Tibial nerve (tissue), 4 donors: Measurements from ENCODE around the gene ALDH3B1.

Experiments used
- CTCF ChIP-seq, 5 experiments: fragments of 200-600 bp in 3 of 5; fragments of 450-650 bp in 2 of 5; sonication (generic) in 3 of 5; IDR thresholded peaks; one replicate each; pipeline ENCODE4 v1.5.1; 2016 to 2019; ENCODE audit warnings: antibody characterized with exemption in 5 of 5, mild to moderate bottlenecking in 3 of 5, moderate library complexity in 2 of 5
- EP300 ChIP-seq, 2 donors: sonication (generic); formaldehyde crosslinking; IDR thresholded peaks; one replicate each; pipeline ENCODE4 v1.6.1; 2017; ENCODE audit warnings: antibody characterized with exemption in 2 of 2, mild to moderate bottlenecking in 1 of 2
- POLR2A ChIP-seq, 2 donors: fragments of 450-650 bp; IDR thresholded peaks; one replicate each; pipeline ENCODE4 v1.6.1; 2017; ENCODE audit warnings: antibody characterized with exemption in 2 of 2, mild to moderate bottlenecking in 2 of 2, moderate library complexity in 2 of 2

- TF ChIP-seq CTCF (IDR thresholded peaks at IDR 0.05) (no peak), EP300 (IDR thresholded peaks at IDR 0.05) (no peak), POLR2A (IDR thresholded peaks at IDR 0.05) (no peak)
Measured at GRCh38 chr11:68014947-68015447, 4.9 kb downstream of the ALDH3B1 start.
